HFFc6 (cell line): ENCODE results near the gene SF1. TPM values are rescaled to one million over a fixed set of nuclear protein-coding genes. Genes with fewer than 3 reads are reported as not detected.

ENCODE experiments used
- DNase-seq: peaks from one replicate; pipeline ENCODE4 v3.0.0-alpha.2; 2018
- H3K27ac Mint-ChIP-seq: 2 replicates; pipeline ENCODE4 v1.8.0; 2020; ENCODE audit warnings: mild to moderate bottlenecking, mixed read lengths
- H3K27me3 Mint-ChIP-seq: 2 replicates; pipeline ENCODE4 v1.8.0; 2021; ENCODE audit warnings: mild to moderate bottlenecking, moderate library complexity, mixed read lengths; ENCODE audit not compliant: insufficient read depth
- H3K36me3 Mint-ChIP-seq: 2 replicates; pipeline ENCODE4 v1.8.0; 2021; ENCODE audit warnings: low read depth, mixed read lengths
- H3K4me1 Mint-ChIP-seq: 2 replicates; pipeline ENCODE4 v1.8.0; 2020; ENCODE audit warnings: low read depth, mixed read lengths
- H3K4me3 Mint-ChIP-seq: 2 replicates; pipeline ENCODE4 v1.8.0; 2020; ENCODE audit warnings: mild to moderate bottlenecking, moderate library complexity, mixed read lengths
- H3K9me3 Mint-ChIP-seq: 2 replicates; pipeline ENCODE4 v1.8.0; 2020; ENCODE audit warnings: mild to moderate bottlenecking, mixed read lengths
- total RNA-seq, 6 experiments: library from RNA; stranded (reverse); fragmentation: NEBNext Ultra II Directional; extraction: Animal tissue kit (Norgen Biotek cat#: 25700); gene quantifications; 2 replicates in 1 of 6; 3 replicates in 5 of 6; pipeline ENCODE4 v1.2.3, GENCODE V29; 2021
- TF ChIP-seq, protein P1 (sequence below): fragments of 200-600 bp; sonication (generic); IDR thresholded peaks from 2 replicates; pipeline ENCODE4 v1.5.0; 2021; ENCODE audit warnings: antibody characterized with exemption, mild to moderate bottlenecking

The SF1 gene
- total RNA-seq, 6 experiments from 2014 or later: 195 to 244 (median 208) TPM

- Mint-ChIP-seq H3K27me3 (peaks cover 4% of the 10 kb centered on the region), H3K9me3 (no peaks in the 10 kb centered on the region), H3K4me3 (no peak overlapping the region), H3K27ac (no peak overlapping the region), H3K36me3 (peaks cover 82% of the 10 kb centered on the region), H3K4me1 (peaks cover 30% of the 10 kb centered on the region)
- no peak for DNase-seq
- TF ChIP-seq, protein P1, sequence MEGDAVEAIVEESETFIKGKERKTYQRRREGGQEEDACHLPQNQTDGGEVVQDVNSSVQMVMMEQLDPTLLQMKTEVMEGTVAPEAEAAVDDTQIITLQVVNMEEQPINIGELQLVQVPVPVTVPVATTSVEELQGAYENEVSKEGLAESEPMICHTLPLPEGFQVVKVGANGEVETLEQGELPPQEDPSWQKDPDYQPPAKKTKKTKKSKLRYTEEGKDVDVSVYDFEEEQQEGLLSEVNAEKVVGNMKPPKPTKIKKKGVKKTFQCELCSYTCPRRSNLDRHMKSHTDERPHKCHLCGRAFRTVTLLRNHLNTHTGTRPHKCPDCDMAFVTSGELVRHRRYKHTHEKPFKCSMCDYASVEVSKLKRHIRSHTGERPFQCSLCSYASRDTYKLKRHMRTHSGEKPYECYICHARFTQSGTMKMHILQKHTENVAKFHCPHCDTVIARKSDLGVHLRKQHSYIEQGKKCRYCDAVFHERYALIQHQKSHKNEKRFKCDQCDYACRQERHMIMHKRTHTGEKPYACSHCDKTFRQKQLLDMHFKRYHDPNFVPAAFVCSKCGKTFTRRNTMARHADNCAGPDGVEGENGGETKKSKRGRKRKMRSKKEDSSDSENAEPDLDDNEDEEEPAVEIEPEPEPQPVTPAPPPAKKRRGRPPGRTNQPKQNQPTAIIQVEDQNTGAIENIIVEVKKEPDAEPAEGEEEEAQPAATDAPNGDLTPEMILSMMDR: no peak
Observed at GRCh38 chr11:64771861-64772260, 6.5 kb downstream of the SF1 start.

DNA sequence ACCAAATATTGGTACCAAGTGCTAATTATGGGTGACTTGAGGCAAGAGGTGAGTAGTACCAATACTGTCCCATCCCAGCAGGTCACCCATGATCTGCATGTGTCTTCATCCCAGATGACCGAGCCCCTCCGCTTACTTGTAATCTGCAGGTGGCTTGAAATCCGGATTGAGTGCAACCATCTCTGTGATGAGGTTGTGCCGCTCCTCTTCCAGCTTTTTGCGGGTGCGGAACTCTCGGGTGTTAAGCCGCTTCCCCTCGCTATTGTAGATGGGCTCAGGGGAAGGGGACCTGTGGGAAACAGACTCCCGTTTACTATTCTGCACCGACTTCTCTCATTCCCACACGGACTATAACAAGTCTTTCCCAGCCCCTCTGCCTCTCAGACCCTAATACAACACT is 8.2 kb downstream of the SF1 start:
- Mint-ChIP-seq H3K27me3 (peaks cover 7% of the 10 kb centered on the region), H3K27ac (peak overlapping the region; percentile 26; the same call in 1 of the 2 replicates), H3K4me3 (no peak overlapping the region)

DNA sequence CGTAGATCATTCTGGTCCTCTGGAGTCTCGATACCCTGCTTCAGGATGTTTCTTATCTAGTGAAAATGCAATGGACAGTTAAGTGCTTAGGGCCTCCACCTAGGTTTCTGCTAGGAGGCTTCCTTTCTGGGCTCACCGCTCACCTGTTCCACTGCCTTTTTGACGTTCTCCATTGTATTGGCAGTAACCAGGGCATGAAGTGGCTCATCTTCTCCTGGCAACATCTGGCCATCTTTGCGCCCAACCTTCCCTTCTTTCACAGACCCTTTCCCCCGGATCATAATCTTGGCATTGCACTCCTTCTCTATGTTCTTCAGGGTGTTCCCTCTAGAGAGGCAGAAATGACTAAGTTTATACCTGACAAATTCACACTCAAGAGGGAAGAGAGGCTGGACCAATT is 9.1 kb downstream of the SF1 start:
- H3K4me1 Mint-ChIP-seq: peaks cover 21% of the 10 kb centered on the region
- TF ChIP-seq, protein P1: no peak
- no peaks in the 10 kb centered on the region for H3K9me3 Mint-ChIP-seq
- DNase-seq: no peak
- H3K27me3 Mint-ChIP-seq: peaks cover 7% of the 10 kb centered on the region
- no peak overlapping the region for H3K4me3 Mint-ChIP-seq
- H3K27ac Mint-ChIP-seq: no peak overlapping the region
- peaks cover 77% of the 10 kb centered on the region for H3K36me3 Mint-ChIP-seq

More for the DNA sequence above, 8.2 kb downstream of the SF1 start:
- Mint-ChIP-seq H3K36me3 (peaks cover 74% of the 10 kb centered on the region), H3K4me1 (peaks cover 15% of the 10 kb centered on the region), H3K9me3 (no peaks in the 10 kb centered on the region)
- TF ChIP-seq, protein P1: no peak
- DNase-seq: no peak

DNA sequence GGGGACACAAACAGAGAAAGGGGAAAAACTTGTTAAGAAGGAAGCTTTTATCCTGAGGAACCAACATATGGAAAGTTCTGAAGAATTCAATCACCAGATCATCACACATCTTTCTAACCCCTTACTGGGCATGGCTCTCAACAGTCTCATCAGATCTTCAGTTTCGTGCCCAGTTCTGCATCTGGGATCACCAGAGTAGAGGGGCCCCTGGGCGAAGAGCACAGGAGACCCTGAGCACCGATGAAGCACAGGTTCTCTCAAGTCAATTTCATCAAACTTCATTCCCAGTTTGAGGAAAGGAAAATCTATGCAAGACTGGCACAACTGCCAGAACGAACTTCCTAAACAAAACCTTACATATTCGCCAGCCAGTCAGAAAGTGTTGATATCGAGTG is 10.0 kb downstream of the SF1 start:
- Mint-ChIP-seq H3K4me1 (peaks cover 31% of the 10 kb centered on the region), H3K9me3 (no peaks in the 10 kb centered on the region), H3K27ac (no peak overlapping the region), H3K4me3 (no peak overlapping the region), H3K27me3 (peaks cover 7% of the 10 kb centered on the region), H3K36me3 (peaks cover 77% of the 10 kb centered on the region)
- TF ChIP-seq, protein P1: no peak
- no peak for DNase-seq

- peaks cover 34% of the 10 kb centered on the region for H3K4me1 Mint-ChIP-seq
- TF ChIP-seq, protein P1: peak; percentile 95
- no peaks in the 10 kb centered on the region for H3K9me3 Mint-ChIP-seq
- H3K27ac Mint-ChIP-seq: peak overlapping the region; percentile 64; the same call in 1 of the 2 replicates
- H3K4me3 Mint-ChIP-seq: no peak overlapping the region
- H3K27me3 Mint-ChIP-seq: peaks cover 7% of the 10 kb centered on the region
- H3K36me3 Mint-ChIP-seq: peaks cover 77% of the 10 kb centered on the region
- DNase-seq: peak; percentile 39
Observed at GRCh38 chr11:64767344-64768299, 10.7 kb downstream of the SF1 start.
